Measurements from ENCODE around the gene MESP1. TPM values are rescaled to one million over a fixed set of nuclear protein-coding genes. Genes with fewer than 3 reads are reported as not detected.

The MESP1 gene, protein sequence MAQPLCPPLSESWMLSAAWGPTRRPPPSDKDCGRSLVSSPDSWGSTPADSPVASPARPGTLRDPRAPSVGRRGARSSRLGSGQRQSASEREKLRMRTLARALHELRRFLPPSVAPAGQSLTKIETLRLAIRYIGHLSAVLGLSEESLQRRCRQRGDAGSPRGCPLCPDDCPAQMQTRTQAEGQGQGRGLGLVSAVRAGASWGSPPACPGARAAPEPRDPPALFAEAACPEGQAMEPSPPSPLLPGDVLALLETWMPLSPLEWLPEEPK
- total RNA-seq, result 1 to 10 TPM in 1 of 4 donors, under 1 TPM in 3; 0.15 to 2.0 (median 0.60) TPM

DNA sequence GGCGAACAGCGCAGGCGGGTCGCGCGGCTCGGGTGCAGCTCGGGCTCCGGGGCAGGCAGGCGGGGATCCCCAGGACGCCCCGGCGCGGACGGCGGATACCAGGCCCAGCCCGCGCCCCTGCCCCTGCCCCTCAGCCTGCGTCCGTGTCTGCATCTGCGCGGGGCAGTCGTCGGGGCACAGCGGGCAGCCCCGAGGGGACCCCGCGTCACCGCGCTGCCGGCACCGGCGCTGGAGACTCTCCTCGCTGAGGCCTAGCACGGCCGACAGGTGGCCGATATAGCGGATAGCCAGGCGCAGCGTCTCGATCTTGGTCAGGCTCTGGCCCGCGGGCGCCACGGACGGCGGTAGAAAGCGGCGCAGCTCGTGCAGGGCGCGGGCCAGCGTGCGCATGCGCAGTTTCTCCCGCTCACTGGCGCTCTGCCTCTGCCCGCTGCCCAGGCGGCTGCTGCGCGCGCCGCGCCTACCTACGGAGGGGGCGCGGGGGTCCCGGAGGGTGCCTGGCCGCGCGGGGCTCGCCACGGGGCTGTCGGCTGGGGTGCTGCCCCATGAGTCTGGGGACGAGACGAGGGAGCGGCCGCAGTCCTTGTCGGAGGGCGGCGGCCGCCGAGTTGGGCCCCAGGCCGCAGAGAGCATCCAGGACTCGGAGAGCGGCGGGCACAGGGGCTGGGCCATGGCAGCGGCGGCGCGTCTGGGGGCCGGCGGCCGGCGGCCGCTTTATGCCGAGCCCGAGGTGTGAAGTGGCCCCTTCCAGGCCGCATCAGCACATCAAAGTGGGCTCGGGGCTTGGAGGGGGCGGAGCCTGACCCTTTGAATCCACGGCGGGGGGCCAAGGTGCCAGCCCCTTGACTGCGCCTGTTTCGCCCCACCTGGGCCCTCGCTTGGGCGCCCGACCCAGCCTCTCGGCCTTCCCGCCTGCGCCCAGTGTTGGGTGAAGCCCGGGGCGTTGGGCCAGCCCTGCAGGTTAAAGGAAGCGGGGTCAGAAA lies at the start of gene MESP1:
MESP1 (minus strand) TSS at position 690 of the 983 bp plus-strand sequence; CDS start at position 672, 18 bp downstream.
- no peaks in the 10 kb centered on the region for H3K27me3 ChIP-seq
- TF ChIP-seq POLR2AphosphoS5 (IDR thresholded peaks at IDR 0.05) (peak; percentile 63), EP300 (IDR thresholded peaks at IDR 0.05) (no peak), POLR2A (IDR thresholded peaks at IDR 0.05) (peak; percentile 51 to 53)
- TF ChIP-seq, protein P1, sequence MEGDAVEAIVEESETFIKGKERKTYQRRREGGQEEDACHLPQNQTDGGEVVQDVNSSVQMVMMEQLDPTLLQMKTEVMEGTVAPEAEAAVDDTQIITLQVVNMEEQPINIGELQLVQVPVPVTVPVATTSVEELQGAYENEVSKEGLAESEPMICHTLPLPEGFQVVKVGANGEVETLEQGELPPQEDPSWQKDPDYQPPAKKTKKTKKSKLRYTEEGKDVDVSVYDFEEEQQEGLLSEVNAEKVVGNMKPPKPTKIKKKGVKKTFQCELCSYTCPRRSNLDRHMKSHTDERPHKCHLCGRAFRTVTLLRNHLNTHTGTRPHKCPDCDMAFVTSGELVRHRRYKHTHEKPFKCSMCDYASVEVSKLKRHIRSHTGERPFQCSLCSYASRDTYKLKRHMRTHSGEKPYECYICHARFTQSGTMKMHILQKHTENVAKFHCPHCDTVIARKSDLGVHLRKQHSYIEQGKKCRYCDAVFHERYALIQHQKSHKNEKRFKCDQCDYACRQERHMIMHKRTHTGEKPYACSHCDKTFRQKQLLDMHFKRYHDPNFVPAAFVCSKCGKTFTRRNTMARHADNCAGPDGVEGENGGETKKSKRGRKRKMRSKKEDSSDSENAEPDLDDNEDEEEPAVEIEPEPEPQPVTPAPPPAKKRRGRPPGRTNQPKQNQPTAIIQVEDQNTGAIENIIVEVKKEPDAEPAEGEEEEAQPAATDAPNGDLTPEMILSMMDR (IDR thresholded peaks at IDR 0.05), result peak in 3 of 4 experiments; percentile 83 to 96 (median 95)
- peak; percentile 97 for ATAC-seq
- peaks cover 0 to 21% (median 6%) of the 10 kb centered on the region in 3 donors for H3K4me1 ChIP-seq
- H3K27ac ChIP-seq, result peak within 1 kb of the TSS in 3 of 4 donors; percentile 74 to 82 (median 75)
- H3K4me3 ChIP-seq, result peak within 1 kb of the TSS; percentile 60 to 83
- 28% methylated on average over 3 of the region's 114 CpGs; no CpG with 5 or more reads in 1 of the 2 donors for WGBS, 2 donors (ENCODE audit: low coverage in 1 of 2)
- H3K36me3 ChIP-seq, result no peaks in the 10 kb centered on the region
- no peaks in the 10 kb centered on the region for H3K9me3 ChIP-seq

DNA sequence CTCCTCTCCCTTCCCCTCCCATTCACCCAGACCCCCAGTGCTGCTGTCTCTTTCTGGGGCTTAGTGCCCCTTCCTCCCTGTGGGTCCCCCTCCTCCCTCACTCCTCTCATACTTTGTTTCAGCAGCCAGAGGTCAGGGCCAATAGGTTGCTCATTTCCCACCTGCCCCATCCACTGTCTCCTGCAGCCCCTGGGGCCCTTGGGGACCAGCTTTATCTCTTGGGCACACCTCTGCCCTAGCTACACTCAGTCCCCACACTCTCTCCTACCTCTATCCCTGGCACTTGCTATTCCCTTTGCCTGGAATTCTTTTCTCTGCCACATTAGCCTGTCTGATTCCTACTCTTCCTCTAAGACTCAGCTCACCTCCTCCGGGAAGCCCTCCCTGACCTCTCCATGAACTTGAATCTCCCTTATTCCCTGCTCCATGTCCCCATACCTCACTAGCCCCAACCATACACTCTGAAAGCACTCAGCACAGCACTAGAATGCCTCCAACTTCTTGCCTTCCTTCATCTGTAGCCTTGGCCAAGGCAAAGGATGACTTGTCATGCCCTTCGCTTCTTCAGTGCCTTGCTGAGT lies 49.0 kb upstream of the MESP1 start:
- H3K9me3 ChIP-seq, result peaks cover 0 to 4% (median 2%) of the 10 kb centered on the region in 3 donors
- ATAC-seq, result no peak
- H3K4me1 ChIP-seq, result no peaks in the 10 kb centered on the region
- no peak for TF ChIP-seq POLR2A (IDR thresholded peaks at IDR 0.05)
- TF ChIP-seq, protein P1 (IDR thresholded peaks at IDR 0.05), result no peak
- no peak for TF ChIP-seq EP300 (IDR thresholded peaks at IDR 0.05)
- TF ChIP-seq POLR2AphosphoS5 (IDR thresholded peaks at IDR 0.05), result no peak
- H3K27ac ChIP-seq, result no peak overlapping the region
- H3K36me3 ChIP-seq, result no peaks in the 10 kb centered on the region
- H3K4me3 ChIP-seq, result no peak overlapping the region
- 69 to 92% methylated on average over 2 of the region's 2 CpGs for whole genome bisulfite sequencing, 2 donors (ENCODE audit: low coverage in 1 of 2)
- H3K27me3 ChIP-seq, result peaks cover 25% of the 10 kb centered on the region

DNA sequence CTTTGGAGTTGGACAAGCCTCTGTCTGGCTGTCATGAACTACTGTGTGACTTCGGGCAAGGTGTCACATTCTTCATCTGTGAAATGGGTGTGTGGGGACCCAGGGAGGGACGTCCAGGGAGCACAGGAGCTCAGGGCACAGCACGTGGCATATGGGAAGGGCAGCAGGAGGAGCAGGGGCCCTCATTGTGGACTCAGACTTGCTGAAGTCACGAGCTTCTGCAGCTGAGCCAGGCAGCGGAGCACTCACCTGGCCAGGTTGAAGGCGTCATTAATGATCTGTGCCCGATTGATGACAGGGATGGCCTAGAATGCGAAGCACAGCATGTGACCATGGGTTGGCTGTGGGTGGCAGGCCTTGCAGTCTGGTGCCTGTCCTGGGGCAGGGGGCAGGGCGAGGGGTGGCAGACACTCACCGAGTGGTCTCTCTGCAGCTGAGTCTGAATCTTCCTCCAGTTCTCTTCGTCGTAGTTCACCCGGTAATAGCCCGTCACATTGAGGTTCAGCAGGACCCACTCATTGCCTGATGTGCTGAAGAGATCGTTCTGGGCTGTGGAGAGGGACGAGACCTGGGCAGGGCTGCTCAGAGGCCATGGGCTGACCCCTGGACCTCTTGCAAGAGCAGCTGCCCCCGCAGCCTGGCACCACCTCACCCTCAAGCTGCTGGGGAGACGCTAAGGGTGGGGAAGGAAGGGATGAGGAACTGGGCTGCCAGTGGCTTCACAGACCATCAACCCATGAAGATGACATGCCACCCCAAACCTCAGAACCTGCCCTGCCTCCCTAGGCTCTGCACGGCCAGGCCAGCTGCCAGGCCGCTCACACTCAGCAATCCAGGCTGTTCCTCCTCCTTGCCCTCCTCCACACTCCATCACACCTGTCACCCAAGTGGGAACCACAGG lies 48.2 kb upstream of the MESP1 start:
- Histone ChIP-seq H3K9me3 (peaks cover 0 to 4% (median 2%) of the 10 kb centered on the region in 3 donors), H3K4me3 (no peak overlapping the region), H3K36me3 (no peaks in the 10 kb centered on the region), H3K4me1 (no peaks in the 10 kb centered on the region), H3K27me3 (peaks cover 25% of the 10 kb centered on the region), H3K27ac (no peak overlapping the region)
- no peak for ATAC-seq
- TF ChIP-seq, protein P1 (IDR thresholded peaks at IDR 0.05), result no peak
- TF ChIP-seq EP300 (IDR thresholded peaks at IDR 0.05) (no peak), POLR2A (IDR thresholded peaks at IDR 0.05) (no peak), POLR2AphosphoS5 (IDR thresholded peaks at IDR 0.05) (no peak)
- WGBS, 2 donors (ENCODE audit: low coverage in 1 of 2), result 75 to 79% methylated on average over 5 to 6 of the region's 20 CpGs

DNA sequence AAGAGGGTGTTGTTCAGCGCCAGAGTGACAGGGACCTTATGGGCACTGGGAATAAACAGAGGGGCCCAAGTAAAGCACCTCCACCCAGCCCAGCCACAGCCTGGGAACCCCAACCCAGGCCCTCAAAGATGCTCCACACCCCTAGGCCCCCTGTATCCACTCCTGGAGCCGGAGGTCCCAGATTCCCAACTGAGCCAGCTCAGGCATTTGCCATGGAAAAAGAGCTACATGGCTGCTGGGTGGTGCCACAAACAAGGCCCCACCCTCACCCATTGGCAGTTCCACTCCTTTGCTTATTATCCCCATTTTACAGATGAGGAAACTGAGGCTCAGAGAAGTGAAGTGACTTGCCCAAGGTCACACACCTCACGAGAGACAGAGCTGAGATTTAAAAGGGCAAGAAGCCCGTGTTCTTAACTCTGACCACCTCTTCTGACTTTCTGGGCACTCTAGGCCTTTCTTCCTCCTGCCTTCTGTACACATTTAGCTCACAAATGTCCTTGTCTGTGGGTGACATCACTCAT lies 46.7 kb upstream of the MESP1 start:
- no peak for ATAC-seq
- 83 to 100% methylated on average over 2 of the region's 4 CpGs for WGBS, 2 donors (ENCODE audit: low coverage in 1 of 2)
- H3K27ac ChIP-seq, result no peak overlapping the region
- H3K4me3 ChIP-seq, result no peak overlapping the region
- TF ChIP-seq POLR2A (IDR thresholded peaks at IDR 0.05), result no peak
- TF ChIP-seq, protein P1 (IDR thresholded peaks at IDR 0.05), result no peak
- TF ChIP-seq POLR2AphosphoS5 (IDR thresholded peaks at IDR 0.05), result no peak
- TF ChIP-seq EP300 (IDR thresholded peaks at IDR 0.05), result no peak
- H3K27me3 ChIP-seq, result peaks cover 20% of the 10 kb centered on the region
- H3K36me3 ChIP-seq, result no peaks in the 10 kb centered on the region
- H3K4me1 ChIP-seq, result no peaks in the 10 kb centered on the region
- peaks cover 0 to 4% (median 2%) of the 10 kb centered on the region in 3 donors for H3K9me3 ChIP-seq
